CD14-positive monocyte (primary cell): ENCODE measurements around the gene BOLA3. TPM values are rescaled to one million over a fixed set of nuclear protein-coding genes. Genes with fewer than 3 reads are reported as not detected.

Source experiments
- DNase-seq, 3 donors: peaks; one replicate each; pipeline ENCODE4 v3.0.0-alpha.2; 2011 to 2022
- H2AFZ ChIP-seq: 2 replicates; pipeline ENCODE4 v1.6.0; 2012; ENCODE audit warnings: mild to moderate bottlenecking, low read depth, low read length, inconsistent platforms; ENCODE audit not compliant: insufficient read depth, poor library complexity, severe bottlenecking
- H3K27ac ChIP-seq, 2 donors: 1 replicate in 1 of 2; 2 replicates in 1 of 2; pipeline ENCODE4 v1.5.1; 2012 to 2013; ENCODE audit warnings: low read length in 2 of 2, control low read depth in 1 of 2, inconsistent platforms in 1 of 2, low read depth in 1 of 2, mild to moderate bottlenecking in 1 of 2
- H3K27me3 ChIP-seq, 2 donors: one replicate each; pipeline versions ENCODE4 v1.6.0 to v1.6.1; 2011 to 2013; ENCODE audit warnings: low read length in 2 of 2; ENCODE audit not compliant: control insufficient read depth in 2 of 2, insufficient read depth in 2 of 2
- H3K36me3 ChIP-seq, 2 donors: replicated peaks in 1 of 2; 1 replicate in 1 of 2; 2 replicates in 1 of 2; pipeline versions ENCODE4 v1.5.1 to v1.6.1; 2012 to 2013; ENCODE audit warnings: low read length in 2 of 2, control low read depth in 1 of 2, inconsistent platforms in 1 of 2, mild to moderate bottlenecking in 1 of 2; ENCODE audit not compliant: insufficient read depth in 2 of 2, control insufficient read depth in 1 of 2
- H3K4me1 ChIP-seq, 2 donors: 1 replicate in 1 of 2; 2 replicates in 1 of 2; pipeline versions ENCODE4 v1.5.1 to v1.6.1; 2012 to 2013; ENCODE audit warnings: low read length in 2 of 2, control low read depth in 1 of 2, inconsistent platforms in 1 of 2, mild to moderate bottlenecking in 1 of 2, moderate library complexity in 1 of 2; ENCODE audit not compliant: insufficient read depth in 2 of 2, control insufficient read depth in 1 of 2
- H3K4me2 ChIP-seq: replicated peaks from 2 replicates; pipeline ENCODE3; 2012; ENCODE audit warnings: low read length, moderate library complexity, mild to moderate bottlenecking; ENCODE audit not compliant: poor library complexity, severe bottlenecking; ENCODE audit errors: extremely low read depth
- H3K4me3 ChIP-seq, 3 experiments: fragments of 200-600 bp in 1 of 3; sonication (generic) in 1 of 3; replicated peaks in 1 of 3; 1 replicate in 2 of 3; 2 replicates in 1 of 3; pipeline ENCODE4 v1.5.1; 2011 to 2013; ENCODE audit warnings: low read length in 3 of 3, mild to moderate bottlenecking in 3 of 3, control low read depth in 2 of 3, low read depth in 2 of 3, inconsistent platforms in 1 of 3, moderate library complexity in 1 of 3
- H3K79me2 ChIP-seq: 2 replicates; pipeline ENCODE4 v1.6.0; 2012; ENCODE audit warnings: mild to moderate bottlenecking, control low read depth, inconsistent platforms, low read length, moderate library complexity; ENCODE audit not compliant: insufficient read depth
- H3K9ac ChIP-seq: 2 replicates; pipeline ENCODE4 v1.6.0; 2017; ENCODE audit warnings: low read length, mild to moderate bottlenecking; ENCODE audit not compliant: insufficient read depth, poor library complexity, severe bottlenecking
- H3K9me3 ChIP-seq, 2 donors: replicated peaks in 1 of 2; 1 replicate in 1 of 2; 2 replicates in 1 of 2; pipeline versions ENCODE4 v1.5.1 to v1.6.1; 2012 to 2013; ENCODE audit warnings: low read length in 2 of 2, control low read depth in 1 of 2; ENCODE audit not compliant: control insufficient read depth in 1 of 2, insufficient read depth in 1 of 2
- H4K20me1 ChIP-seq: 2 replicates; pipeline ENCODE4 v1.6.0; 2012; ENCODE audit warnings: mild to moderate bottlenecking, low read length, control low read depth, moderate library complexity; ENCODE audit not compliant: insufficient read depth
- H3K27ac Mint-ChIP-seq, 7 donors: one replicate each; pipeline ENCODE4 v1.8.0; 2020; ENCODE audit warnings: mild to moderate bottlenecking in 7 of 7, mixed read lengths in 7 of 7, moderate library complexity in 6 of 7, inconsistent platforms in 2 of 7
- H3K27me3 Mint-ChIP-seq, 3 donors: one replicate each; pipeline ENCODE4 v1.8.0; 2021 to 2022; ENCODE audit warnings: low read depth in 3 of 3, mild to moderate bottlenecking in 3 of 3, mixed read lengths in 3 of 3, moderate library complexity in 3 of 3, inconsistent platforms in 1 of 3
- H3K36me3 Mint-ChIP-seq, 2 donors: one replicate each; pipeline ENCODE4 v1.8.0; 2020; ENCODE audit warnings: mixed read lengths in 2 of 2, inconsistent platforms in 1 of 2, mild to moderate bottlenecking in 1 of 2
- H3K4me1 Mint-ChIP-seq: one replicate; pipeline ENCODE4 v1.8.0; 2020; ENCODE audit warnings: mild to moderate bottlenecking, mixed read lengths
- H3K4me3 Mint-ChIP-seq, 2 donors: one replicate each; pipeline ENCODE4 v1.8.0; 2020; ENCODE audit warnings: mild to moderate bottlenecking in 2 of 2, mixed read lengths in 2 of 2, moderate library complexity in 1 of 2
- H3K9me3 Mint-ChIP-seq, 7 donors: one replicate each; pipeline ENCODE4 v1.8.0; 2020 to 2022; ENCODE audit warnings: mixed read lengths in 7 of 7, mild to moderate bottlenecking in 6 of 7, moderate library complexity in 6 of 7, inconsistent platforms in 2 of 7
- WGBS: methylation state at CpG from one replicate; pipeline ENCODE4 v1.1.5; 2013; ENCODE audit warnings: missing lambda C conversion rate; ENCODE audit not compliant: insufficient coverage; 5-methylcytosine and 5-hydroxymethylcytosine counted together
- intact Hi-C, 2 donors: fragments of 100-400 bp; cut with micrococcal nuclease; formaldehyde crosslinking; loops; one replicate each; pipeline versions ENCODE4 v1.15.0 to v1.15.1; 2023
- polyA plus RNA-seq, 3 donors: library from polyadenylated mRNA; depleted of rRNA in 1 of 3; unstranded in 2 of 3; stranded (reverse) in 1 of 3; fragments of 300-500 nt in 2 of 3; fragments of >200 nt in 1 of 3; fragmentation: Illumina TruSeq in 2 of 3; gene quantifications; 1 replicate in 2 of 3; 2 replicates in 1 of 3; pipeline ENCODE4 v1.2.3, GENCODE V29; 2012 to 2021
- TF ChIP-seq, protein P1 (sequence below): fragments of 200-600 bp; IDR thresholded peaks from one replicate; pipeline ENCODE4 v1.8.0; 2022; ENCODE audit warnings: antibody characterized with exemption, mild to moderate bottlenecking

Gene BOLA3
- polyA plus RNA-seq, 3 donors, result 3.9 to 8.0 (median 7.7) TPM

DNA sequence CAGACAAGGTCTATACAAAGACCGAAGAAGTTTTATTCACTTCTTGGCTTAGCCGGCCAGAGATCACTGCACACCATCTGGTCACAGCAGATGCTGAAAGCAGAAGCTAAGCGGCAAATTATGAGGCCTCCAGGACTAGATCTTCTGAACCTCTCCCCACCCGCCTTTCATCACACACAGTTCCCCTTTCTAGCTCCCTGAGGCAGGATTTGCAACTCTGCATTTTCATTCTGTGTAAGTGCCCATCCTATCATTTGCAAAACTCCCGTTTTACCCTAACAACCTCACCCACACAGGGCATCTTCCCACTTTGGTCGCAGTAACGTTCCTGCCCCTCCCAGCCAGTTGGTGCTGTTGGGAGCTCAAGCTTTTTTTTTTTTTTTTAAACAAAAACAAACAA is 34.0 kb upstream of the BOLA3 start:
- peak overlapping the region in 1 of 3 experiments; percentile 54 for H3K4me3 ChIP-seq
- DNase-seq, result peak; percentile 89 to 94 (median 93)
- peaks cover 76 to 85% of the 10 kb centered on the region in 2 donors for H3K4me1 ChIP-seq
- H3K79me2 ChIP-seq, result peaks cover 42% of the 10 kb centered on the region
- no peaks in the 10 kb centered on the region for H3K36me3 ChIP-seq
- intact Hi-C loops, result loop anchor here in 1 of 2 donors (2.0 kb wide), 1 partner anchor 17 kb away; the partner anchor contains the start of gene MTHFD2
- H3K4me2 ChIP-seq, result peak overlapping the region; percentile 42
- 0% methylated on average over 4 of the region's 7 CpGs for WGBS
- no peak overlapping the region for H2AFZ ChIP-seq
- H3K9me3 Mint-ChIP-seq, result peaks cover 0 to 2% (median 0%) of the 10 kb centered on the region in 7 donors
- no peaks in the 10 kb centered on the region for H3K9me3 ChIP-seq
- peak overlapping the region; percentile 81 to 84 for H3K27ac ChIP-seq
- H3K4me3 Mint-ChIP-seq, result peak overlapping the region; percentile 49 to 67
- TF ChIP-seq, protein P1, sequence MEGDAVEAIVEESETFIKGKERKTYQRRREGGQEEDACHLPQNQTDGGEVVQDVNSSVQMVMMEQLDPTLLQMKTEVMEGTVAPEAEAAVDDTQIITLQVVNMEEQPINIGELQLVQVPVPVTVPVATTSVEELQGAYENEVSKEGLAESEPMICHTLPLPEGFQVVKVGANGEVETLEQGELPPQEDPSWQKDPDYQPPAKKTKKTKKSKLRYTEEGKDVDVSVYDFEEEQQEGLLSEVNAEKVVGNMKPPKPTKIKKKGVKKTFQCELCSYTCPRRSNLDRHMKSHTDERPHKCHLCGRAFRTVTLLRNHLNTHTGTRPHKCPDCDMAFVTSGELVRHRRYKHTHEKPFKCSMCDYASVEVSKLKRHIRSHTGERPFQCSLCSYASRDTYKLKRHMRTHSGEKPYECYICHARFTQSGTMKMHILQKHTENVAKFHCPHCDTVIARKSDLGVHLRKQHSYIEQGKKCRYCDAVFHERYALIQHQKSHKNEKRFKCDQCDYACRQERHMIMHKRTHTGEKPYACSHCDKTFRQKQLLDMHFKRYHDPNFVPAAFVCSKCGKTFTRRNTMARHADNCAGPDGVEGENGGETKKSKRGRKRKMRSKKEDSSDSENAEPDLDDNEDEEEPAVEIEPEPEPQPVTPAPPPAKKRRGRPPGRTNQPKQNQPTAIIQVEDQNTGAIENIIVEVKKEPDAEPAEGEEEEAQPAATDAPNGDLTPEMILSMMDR, result no peak
- H3K27me3 ChIP-seq, result no peaks in the 10 kb centered on the region
- peaks cover 14% of the 10 kb centered on the region for H4K20me1 ChIP-seq
- H3K27ac Mint-ChIP-seq, result peak overlapping the region; percentile 90 to 96 (median 93)
- peak overlapping the region; percentile 9 for H3K9ac ChIP-seq
- peaks cover 56% of the 10 kb centered on the region for H3K4me1 Mint-ChIP-seq
- peaks cover 0 to 5% (median 0%) of the 10 kb centered on the region in 3 donors for H3K27me3 Mint-ChIP-seq
- peaks cover 2 to 4% of the 10 kb centered on the region in 2 donors for H3K36me3 Mint-ChIP-seq

DNA sequence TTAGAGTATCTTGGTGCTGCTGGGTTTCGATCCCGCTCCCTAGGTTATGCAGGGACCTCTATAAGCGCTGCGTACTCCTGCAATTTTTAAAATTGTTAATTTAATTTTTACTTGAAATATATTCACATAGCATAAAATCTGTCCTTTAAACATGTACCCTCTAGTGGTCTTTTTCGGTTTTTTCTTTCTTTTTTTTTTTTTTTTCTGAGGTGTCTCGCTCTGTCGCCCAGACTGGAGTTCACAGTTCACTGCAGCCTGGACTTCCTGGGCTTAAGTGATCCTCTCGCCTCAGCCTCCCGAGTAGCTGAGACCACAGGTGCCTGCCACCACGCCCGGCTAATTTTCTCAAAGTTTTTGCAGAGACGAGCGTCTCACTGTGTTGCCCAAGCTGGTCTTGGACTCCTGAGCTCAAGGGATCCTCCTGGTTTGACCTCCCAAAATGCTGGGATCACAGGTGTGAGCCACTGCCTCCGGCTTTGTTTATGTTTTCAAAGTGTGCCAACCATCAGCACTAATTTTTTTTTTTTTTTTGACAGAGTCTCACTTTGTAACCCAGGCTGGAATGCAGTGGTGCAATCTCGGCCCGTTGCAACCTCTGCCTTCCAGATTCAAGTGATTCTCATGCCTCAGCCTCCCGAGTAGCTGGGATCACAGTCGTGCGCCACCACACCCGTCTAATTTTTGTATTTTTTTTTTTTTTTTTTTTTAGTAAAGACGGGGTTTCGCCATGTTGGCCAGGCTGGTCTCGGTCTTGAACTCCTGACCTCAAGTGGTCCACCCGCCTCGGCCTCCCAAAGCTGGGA is 31.6 kb upstream of the BOLA3 start:
- Histone ChIP-seq H4K20me1 (peaks cover 39% of the 10 kb centered on the region), H3K9ac (peak overlapping the region; percentile 95), H3K4me2 (peak overlapping the region; percentile 84), H3K4me1 (peaks cover 67 to 89% of the 10 kb centered on the region in 2 donors), H3K27ac (peak overlapping the region; percentile 90 to 94), H3K36me3 (no peaks in the 10 kb centered on the region), H3K27me3 (no peaks in the 10 kb centered on the region), H3K9me3 (no peaks in the 10 kb centered on the region), H2AFZ (peak overlapping the region; percentile 79), H3K4me3 (peak overlapping the region; percentile 0 to 96 (median 68)), H3K79me2 (peaks cover 61% of the 10 kb centered on the region)
- H3K36me3 Mint-ChIP-seq, result peaks cover 5 to 10% of the 10 kb centered on the region in 2 donors
- H3K4me3 Mint-ChIP-seq, result peak overlapping the region; percentile 77 to 85
- WGBS, result 43% methylated on average over 8 of the region's 25 CpGs
- peaks cover 63% of the 10 kb centered on the region for H3K4me1 Mint-ChIP-seq
- H3K27me3 Mint-ChIP-seq, result no peaks in the 10 kb centered on the region
- H3K9me3 Mint-ChIP-seq, result peaks cover 0 to 2% (median 0%) of the 10 kb centered on the region in 7 donors
- TF ChIP-seq, protein P1, result peak; percentile 51
- intact Hi-C loops, result no loop called here
- H3K27ac Mint-ChIP-seq, result peak overlapping the region; percentile 89 to 97 (median 95)
- DNase-seq, result no peak
